Choroid plexus epithelial cell (primary cell): ENCODE measurements around the gene TTF2.

Source experiments
- DNase-seq: peaks from one replicate; pipeline ENCODE4 v3.0.0-alpha.2; 2010; ENCODE audit warnings: low read depth
- H3K4me3 ChIP-seq: 2 replicates; pipeline ENCODE4 v1.5.1; 2011; ENCODE audit warnings: low read depth, mild to moderate bottlenecking, control low read depth, low read length, moderate library complexity
- TF ChIP-seq, protein P1 (sequence below): conservative IDR thresholded peaks from 2 replicates; pipeline ENCODE4 v1.5.1; 2011; ENCODE audit warnings: low read depth, mild to moderate bottlenecking, control low read depth, inconsistent platforms, low read length, moderate library complexity

The TTF2 gene

DNA sequence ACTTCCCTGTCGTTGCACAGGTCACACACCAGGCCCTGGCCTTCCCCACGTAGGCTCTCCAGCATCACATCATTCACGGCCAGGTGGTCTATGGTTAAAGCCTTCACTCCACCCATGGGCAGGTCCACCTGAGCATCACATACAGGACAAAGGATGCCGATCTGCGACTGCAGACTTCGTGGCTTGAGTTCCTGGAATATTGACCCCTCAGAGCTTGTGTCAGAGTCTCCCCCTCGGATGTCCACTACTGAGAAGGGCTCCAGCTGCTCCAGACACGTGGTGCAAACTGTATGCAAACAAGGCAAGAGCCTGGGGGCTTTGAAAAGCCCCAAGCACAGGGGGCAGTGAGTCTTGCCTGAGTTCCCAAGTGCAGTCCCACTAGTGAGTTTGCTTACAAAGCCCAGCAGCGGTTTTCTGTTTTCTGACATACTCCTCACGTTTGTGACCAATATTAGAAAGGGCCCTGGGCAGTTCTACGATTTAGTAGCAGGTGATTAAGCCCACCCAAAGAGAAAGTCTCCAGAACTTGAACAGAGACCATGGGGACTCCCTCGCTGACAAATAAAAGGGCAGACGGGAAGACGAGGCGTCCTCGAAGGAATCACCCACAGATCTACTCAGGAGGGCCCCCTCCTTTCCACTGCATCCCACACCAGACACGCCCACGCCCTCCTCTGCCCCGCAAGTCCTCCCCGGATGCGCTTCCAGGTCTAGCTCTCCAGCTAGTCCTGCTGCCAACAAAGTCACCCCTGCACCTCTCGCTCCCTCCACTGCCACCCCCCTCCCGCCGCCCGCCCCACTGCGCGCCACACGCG is 60.9 kb downstream of the TTF2 start:
- no peak for DNase-seq
- H3K4me3 ChIP-seq: peak overlapping the region; percentile 91
- TF ChIP-seq, protein P1, sequence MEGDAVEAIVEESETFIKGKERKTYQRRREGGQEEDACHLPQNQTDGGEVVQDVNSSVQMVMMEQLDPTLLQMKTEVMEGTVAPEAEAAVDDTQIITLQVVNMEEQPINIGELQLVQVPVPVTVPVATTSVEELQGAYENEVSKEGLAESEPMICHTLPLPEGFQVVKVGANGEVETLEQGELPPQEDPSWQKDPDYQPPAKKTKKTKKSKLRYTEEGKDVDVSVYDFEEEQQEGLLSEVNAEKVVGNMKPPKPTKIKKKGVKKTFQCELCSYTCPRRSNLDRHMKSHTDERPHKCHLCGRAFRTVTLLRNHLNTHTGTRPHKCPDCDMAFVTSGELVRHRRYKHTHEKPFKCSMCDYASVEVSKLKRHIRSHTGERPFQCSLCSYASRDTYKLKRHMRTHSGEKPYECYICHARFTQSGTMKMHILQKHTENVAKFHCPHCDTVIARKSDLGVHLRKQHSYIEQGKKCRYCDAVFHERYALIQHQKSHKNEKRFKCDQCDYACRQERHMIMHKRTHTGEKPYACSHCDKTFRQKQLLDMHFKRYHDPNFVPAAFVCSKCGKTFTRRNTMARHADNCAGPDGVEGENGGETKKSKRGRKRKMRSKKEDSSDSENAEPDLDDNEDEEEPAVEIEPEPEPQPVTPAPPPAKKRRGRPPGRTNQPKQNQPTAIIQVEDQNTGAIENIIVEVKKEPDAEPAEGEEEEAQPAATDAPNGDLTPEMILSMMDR: no peak

DNA sequence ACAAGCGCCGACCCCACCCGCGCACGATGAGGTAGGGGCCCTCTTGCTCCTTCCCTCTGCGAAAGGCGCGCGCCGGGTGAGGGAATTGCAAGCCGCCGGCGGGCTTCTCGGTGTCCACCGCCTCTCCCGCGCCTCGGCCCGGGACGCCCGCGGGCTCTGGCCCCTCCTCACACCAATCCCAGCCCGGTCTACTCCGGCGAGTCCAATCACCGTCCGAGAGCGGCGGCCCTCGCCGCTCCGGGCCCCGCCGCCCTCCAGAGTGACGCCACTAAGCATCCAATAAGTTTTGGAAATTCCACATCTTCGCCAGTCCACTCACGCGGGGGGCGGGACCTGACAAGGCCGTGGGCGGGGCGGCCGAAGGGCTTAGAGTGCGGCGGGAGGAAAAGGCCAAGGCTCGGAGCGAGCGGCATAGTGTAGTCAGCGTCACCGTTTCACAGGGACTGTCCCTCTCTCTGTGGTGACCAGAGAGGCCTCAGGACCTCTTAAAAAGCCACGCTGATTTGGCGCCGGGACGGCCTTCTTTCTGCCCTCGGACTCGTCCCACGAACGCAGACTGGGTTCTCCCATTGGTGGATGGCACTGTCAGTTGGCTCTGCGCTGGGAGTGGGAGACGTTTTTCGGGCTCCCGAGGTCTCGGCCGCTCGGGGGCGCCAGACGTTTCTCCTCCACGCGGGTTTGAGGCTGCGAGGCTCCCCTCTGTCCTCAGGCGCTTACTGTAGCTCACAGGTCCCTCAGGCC is 61.6 kb downstream of the TTF2 start, which contains the start of gene TRIM45:
Gene TRIM45, minus strand, starts transcription at position 161 of the 741 bp plus-strand sequence. CDS start 548 bp downstream, outside the sequence.
- DNase-seq: peak; percentile 98
- TF ChIP-seq, protein P1: peak; percentile 89
- H3K4me3 ChIP-seq: peak within 1 kb of the TSS; percentile 91

DNA sequence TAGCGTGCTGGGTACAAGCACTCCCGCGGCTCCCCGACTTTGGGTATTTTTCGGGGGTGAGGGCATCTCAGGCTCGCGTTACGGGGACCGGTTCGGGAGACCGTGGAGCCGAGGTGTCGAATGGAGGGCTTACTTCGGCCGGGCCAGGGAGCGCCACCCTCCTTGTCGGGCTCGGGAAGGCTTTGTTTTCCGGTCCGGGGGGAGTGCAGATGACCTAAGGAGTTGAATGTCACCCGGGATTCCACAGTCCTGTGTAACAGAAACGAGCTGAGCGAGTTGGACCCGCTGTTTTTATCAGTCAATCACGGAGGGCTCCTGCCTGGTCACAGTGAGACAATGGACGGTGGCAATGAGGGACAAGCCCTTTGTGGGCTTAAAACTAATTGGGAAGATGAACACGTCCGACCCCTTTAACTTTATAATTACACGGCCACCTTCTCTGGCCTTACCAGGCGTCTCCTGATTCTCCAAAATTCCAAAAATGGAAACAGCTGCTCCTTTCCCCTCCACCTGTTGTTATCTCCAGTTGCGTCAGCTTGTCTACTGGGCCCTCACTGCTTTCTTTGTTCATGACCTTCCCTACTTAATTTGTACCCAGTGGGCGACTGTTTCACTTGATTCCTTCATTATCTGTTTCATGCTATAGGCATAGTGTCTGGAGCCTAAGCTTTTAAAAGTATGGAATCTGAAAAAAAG is 62.4 kb downstream of the TTF2 start:
- peak overlapping the region; percentile 91 for H3K4me3 ChIP-seq
- TF ChIP-seq, protein P1: no peak
- DNase-seq: no peak

DNA sequence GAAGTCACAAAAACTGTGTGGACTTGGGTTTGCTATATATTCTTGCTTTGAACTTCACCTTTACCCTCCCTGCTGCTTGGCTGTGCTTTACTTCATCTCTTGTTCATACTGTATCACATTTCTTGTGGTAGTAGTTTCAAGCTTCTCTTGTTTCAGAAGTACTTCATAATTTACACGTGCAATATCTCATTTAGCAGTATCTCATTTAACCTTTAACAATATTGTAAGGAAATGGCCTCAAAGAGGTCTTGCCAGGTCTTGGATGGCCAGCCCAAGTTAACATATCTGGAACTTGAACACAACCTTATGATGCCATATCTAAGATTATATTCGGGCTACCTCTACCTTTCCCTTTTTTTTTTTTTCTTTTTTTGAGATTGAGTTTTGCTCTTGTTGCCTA is 63.1 kb downstream of the TTF2 start:
- no peak overlapping the region for H3K4me3 ChIP-seq
- DNase-seq: no peak
- TF ChIP-seq, protein P1: no peak

DNA sequence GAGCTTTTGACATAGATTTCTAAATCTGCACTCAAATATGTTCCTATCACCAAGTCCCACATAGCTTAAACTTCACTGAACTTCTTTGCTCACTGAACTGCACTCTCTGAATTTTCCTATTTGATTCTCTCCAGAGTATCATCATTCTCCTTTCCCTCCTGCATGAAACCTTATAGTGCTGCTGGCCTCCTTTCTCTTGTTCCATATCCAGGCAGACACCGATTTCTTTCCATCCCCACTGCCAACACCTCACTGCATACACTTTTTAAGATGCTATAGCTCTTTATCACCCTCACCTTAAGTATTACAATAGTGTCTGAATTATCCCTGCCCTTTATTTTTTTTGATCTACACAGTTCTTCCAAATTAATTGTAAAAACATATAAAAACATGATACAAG is 64.5 kb downstream of the TTF2 start:
- no peak overlapping the region for H3K4me3 ChIP-seq
- TF ChIP-seq, protein P1: no peak
- DNase-seq: no peak

DNA sequence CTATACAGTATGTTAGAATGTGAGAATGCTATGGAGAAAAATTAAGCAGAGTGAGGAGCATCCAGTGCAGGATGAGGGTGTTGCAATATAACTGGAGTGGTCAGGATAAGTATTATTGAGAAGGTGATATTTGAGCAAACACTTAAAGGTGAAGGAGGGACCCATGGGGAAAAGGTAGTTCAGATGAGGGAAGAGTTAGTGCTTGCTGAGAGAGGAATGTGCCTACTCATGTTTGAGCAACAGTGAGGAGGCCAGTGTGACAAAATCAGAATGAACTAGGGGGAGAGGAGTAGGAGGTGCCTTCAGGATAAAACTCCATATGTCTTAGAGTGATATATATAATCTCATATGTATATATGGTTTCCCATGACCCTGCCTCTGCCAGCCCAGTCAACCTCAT is 67.7 kb downstream of the TTF2 start:
- TF ChIP-seq, protein P1: no peak
- peak; percentile 58 for DNase-seq
- H3K4me3 ChIP-seq: no peak overlapping the region
